NCI-H1417 treated with DMSO at 0.1 percent for 48 hours (cell line): Measurements from ENCODE around the gene KRT1.
"Not testable (repeated sequence)": the region's sequence is repeated elsewhere in the genome, so short reads cannot be mapped to it uniquely, and the experiment has no call there.

Experiments
- DNase-seq: peaks from one replicate; lab custom pipeline; 2025; lab: John Stamatoyannopoulos, UW

The KRT1 gene

DNA sequence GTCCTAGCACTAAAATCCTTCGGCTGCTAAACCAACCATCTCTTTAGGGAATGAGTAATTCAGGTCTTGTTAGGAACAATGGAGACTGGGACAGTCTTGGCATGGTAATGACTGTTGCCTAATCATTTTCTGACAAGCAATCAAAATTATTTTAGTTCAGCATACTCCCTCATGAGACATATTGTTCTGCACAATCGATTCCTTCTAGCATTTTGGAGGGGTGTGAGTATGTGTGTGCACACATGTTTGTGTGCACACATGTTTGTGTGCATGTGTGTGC is 2.1 kb upstream of the KRT1 start:
- no peak for DNase-seq

- DNase-seq, result no peak
These were observed 1.5 kb upstream of the KRT1 start for GRCh38 chr12:52681526-52682380.

DNA sequence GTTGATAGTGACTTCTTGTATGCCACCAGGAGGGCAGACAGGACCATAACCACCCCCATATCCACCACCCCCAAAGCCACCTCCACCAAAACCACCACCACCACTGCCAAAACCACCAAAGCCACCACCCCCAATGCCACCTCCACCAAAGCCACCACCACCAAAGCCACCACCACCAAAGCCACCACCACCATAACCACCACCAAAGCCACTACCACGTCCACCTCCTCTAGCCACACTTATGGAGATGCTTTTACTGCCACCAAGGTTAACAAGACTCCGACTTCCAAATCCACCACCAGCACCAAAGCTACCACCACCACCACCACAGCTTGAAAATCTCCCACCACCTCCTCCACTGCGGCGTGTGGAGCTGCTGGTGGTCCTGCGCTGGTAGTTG is 332 bp downstream of the KRT1 start:
- no peak for DNase-seq

GRCh38 chr12:52677671-52678070 is 2.5 kb downstream of the KRT1 start:
- DNase-seq, result no peak

DNA sequence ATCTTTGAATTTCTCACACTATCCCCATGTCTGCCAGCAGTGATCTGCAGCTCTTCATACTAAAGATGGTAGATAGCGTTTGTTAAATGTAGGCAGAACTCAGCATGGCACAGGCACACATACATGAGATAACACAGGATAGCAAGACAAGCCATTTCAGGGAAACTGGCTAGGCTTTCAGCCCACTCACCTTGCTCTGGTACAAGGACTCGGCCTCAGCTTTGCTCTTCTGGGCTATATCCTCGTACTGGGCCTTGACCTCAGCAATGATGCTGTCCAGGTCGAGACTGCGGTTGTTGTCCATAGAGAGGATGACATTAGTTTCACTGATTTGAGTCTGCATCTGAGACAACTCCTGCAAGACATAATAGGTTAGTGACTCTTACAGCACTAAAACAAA is 3.1 kb downstream of the KRT1 start:
- DNase-seq, result no peak

DNA sequence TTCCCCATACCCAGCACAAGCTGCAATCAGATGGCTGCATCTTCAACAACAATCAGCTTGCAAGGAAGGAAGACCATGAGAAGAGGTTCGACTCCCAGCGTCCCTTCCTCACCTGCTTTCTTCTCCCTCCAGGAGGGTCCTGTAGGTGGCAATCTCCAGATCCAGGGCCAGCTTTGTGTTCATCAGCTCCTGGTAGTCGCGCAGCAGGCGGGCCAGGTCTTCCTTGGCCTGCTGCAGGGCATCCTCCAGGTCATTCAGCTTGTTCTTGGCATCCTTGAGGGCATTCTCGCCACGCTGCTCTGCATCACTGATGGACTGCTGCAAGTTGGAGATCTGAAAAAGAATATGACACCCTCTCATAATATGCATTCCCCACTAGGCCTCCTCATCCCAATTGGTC is 4.0 kb downstream of the KRT1 start:
- DNase-seq, result no peak

DNA sequence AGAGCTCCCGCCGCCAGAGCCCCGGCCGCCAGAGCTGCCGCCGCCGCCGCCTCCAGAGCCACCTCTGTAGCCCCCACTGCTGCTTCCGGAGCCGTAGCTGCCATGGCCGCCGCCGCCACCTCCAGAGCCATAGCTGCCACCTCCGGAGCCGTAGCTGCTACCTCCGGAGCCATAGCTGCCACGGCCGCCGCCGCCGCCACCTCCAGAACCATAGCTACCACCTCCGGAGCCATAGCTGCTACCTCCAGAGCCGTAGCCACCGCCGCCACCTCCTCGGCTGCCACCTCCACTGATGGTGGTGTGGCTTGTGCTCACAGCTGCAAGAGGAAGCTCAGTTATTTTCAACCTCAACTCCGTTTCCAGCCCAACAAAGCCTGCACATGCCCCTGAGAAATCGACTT is 4.9 kb downstream of the KRT1 start:
- no peak for DNase-seq

GRCh38 chr12:52674433-52674775 is 5.8 kb downstream of the KRT1 start:
- DNase-seq, result no peak

GRCh38 chr12:52673713-52674432 is 6.3 kb downstream of the KRT1 start:
- no peak for DNase-seq

GRCh38 chr12:52673217-52673616 is 7.0 kb downstream of the KRT1 start:
- DNase-seq, result no peak

DNA sequence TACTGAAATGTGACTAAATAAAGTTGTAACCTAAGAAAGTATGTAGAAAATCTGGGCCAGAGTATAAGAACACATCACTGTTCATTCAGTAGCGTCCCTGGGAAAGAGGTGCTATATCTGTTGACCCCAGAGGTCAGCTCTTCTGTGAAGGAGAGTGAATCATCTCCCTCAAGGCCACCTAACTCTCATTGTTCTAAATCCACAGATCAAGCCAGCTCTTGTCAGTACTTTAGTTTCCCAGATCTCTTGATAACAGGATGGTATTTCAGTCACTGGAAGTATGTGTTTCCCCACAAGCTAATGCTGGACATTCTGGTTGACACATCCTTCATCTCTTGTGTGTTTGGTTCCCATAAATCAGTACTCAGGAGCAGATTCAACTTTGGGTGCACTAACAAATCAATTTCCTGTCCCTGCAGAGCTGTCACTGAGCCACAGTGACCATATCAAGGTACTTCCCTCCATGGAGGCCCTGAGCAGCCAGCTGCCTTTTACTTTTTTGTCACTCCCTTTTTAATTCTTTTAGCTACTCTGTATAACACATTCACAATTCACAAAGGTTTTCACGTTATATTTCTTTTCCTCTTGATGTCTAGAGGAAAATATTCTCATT is 7.8 kb downstream of the KRT1 start:
- no peak for DNase-seq

DNA sequence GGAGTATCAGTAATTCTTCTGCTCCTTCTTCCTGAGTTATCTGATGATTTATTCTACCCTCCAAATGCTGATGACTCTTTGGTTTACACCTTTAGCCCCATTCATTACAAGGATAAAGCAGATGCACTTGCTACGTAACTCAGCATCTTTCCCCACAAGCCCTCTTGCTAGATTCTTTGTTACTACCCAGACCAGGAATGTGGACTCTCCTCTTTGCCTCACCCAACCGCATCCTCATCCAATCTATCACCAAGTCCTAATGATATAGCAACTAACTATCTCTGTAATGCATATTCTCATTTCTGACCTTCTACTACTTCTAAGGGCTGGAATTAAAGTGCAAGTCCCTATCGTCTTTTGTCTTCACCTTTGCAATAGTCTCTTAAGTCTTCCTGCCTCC is 9.2 kb downstream of the KRT1 start:
- DNase-seq, result no peak

- no peak for DNase-seq
These were observed 9.7 kb downstream of the KRT1 start for GRCh38 chr12:52670506-52670905.

DNA sequence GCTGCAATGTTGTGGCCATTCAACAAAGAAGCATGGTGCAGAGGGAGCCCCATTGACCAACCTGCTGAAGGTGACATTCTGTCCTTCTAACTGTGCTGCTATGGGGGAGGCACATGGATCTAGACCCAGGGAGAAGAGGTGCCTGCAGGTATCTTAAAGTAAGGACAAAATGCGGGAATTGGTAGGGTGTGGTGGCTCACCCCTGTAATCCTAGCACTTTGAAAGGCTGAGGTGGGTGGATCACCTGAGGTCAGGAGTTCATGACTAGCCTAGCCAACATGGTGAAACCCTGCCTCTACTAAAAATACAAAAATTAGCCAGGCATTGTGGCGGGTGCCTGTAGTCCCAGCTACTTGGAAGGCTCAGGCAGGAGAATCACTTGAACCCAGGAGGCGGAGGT is 10.3 kb downstream of the KRT1 start:
- not testable (repeated sequence) for DNase-seq

DNA sequence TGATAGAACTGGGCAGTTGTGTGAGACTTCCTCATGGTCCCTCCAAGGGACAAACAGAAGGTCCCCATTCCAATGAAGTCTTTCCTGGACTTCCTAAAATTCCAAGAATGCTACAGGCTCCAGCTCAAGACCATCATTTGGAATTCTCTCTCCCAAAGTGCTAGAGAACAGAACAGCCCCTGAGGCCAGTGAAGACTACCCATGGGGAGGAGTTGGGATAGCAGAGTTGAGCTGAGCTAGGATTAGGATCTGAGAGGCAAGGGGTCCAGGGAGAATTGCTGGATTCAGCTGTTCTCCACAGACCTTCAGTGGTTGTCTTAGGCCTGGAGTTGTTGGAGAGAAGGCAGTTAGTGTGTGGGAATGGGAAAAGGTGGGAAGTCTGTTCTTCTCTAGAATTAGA is 10.8 kb downstream of the KRT1 start:
- no peak for DNase-seq

DNA sequence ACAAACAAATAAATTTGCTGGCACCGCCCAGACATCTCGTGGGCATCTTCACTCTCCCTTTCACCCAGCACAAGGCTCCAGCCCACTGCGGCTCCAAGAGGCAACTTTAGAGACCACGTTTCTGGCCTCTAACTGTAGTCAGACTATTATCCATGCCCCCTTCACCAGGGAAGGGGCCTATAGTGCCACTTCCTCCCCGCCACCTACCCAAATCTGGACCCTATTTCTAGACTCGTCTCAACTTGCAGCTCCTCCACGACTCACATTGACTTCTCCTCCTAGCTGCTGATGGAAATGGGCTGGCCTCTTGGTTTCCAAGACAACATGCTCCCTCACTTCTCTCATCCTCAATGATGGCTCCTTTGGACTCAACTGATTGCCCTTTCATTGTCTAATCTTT is 12.3 kb downstream of the KRT1 start:
- no peak for DNase-seq

- DNase-seq, result no peak
These were observed 12.7 kb downstream of the KRT1 start for GRCh38 chr12:52667509-52667908.

- DNase-seq, result no peak
These were observed 13.7 kb downstream of the KRT1 start for GRCh38 chr12:52666471-52666870.

DNA sequence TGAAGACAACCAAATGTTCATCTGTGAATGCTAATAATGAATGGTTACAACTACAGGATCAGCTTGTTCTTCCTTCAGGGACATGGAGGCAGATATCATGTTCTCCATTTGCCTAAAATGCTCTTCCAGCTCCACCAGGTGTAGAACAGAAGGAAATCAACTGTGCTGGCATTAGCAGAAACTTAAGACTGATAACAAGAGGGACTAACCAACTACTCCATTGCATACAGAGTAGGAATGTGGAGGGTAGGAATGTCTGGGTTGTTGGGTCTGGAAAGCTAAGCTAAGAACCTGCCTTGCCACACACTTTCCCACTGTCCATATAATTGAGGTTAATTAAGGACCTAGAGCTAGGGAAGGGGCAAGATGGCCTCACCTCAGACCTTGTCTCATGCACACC is 16.8 kb downstream of the KRT1 start:
- no peak for DNase-seq

GRCh38 chr12:52662918-52663229 is 17.3 kb downstream of the KRT1 start:
- no peak for DNase-seq

DNA sequence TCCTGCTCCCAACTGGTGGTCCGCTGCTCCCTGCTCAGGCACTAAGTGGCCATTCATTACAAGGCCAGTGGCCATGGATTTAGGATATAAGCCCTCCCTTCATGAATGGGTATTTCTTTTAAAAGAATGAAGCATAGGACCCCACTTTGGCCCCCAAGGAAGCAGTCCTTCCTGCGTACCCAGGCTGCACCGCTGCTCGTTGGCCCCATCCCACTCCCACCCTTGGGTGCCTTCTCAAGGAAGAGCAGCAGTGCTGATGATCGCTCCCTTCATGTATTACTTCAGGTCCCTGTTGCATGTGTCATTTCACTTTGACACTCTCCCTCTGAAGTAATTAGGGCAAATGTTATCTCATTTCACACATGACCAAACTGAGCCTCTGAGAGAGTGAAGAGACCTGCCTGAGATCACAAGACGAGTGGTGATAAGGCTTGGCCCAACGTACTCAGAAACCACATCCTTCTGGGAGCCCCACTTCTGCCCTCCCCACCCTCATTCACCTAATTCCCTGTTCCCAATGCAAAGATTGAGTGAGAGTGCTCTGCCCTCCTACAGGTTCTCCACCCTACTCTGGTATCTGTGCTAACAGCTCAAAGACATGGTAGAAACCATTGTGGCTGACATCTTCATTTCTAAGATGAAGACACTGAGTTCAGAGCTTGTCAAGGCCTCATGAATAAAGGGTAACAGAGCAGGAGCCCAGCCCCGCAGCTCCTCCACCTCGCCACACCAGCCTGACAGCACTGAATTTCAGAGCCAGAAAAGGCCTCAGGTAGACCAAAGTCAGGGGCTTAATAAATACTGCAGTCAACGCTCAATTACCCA is 17.9 kb downstream of the KRT1 start:
- no peak for DNase-seq

DNA sequence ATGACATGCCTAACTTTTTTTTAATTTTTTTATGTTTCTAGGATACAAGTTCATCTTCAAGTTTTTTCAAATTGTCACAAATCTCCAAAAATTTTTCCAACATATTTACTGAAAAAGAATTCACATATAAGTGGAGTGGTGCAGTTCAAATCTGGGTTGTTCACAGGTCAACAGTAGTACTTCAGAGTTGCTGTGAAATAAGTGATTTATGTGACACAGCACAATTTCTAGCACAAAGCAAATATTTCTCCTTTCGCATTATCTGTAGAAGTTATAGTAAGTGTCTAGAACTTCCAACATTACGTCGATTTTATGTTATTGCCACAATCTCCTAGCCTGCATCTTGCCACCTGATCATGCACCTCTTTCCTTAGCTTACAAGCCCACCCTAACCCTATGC is 18.5 kb downstream of the KRT1 start:
- no peak for DNase-seq

- no peak for DNase-seq
These were observed 19.2 kb downstream of the KRT1 start for GRCh38 chr12:52660934-52661499.
